PC-9 (cell line): ENCODE results near the gene RPS23. TPM values are rescaled to one million over a fixed set of nuclear protein-coding genes. Genes with fewer than 3 reads are reported as not detected.

Source experiments
- BruUV-seq: library from RNA; stranded (reverse); fragments of 400-500 nt; replicated peaks from 2 replicates; lab custom pipeline; 2021; lab: Mats Ljungman, UMichigan
- CTCF ChIA-PET: fragments of 300-600 bp; sonication (Branson Sonifier 250); formaldehyde crosslinking; loops from one replicate; lab custom pipeline; 2022; ENCODE audit warnings: antibody characterized with exemption; lab: Charles Lee
- POLR2A ChIA-PET: fragments of 300-600 bp; sonication (Branson Sonifier 250); formaldehyde crosslinking; loops from one replicate; lab custom pipeline; 2022; ENCODE audit warnings: antibody characterized with exemption; ENCODE audit not compliant: unreplicated experiment; lab: Charles Lee
- DNase-seq, 2 experiments: peaks; one replicate each; pipeline versions ENCODE4 v3.0.0 to v3.0.0-alpha.2; 2015 to 2022; ENCODE audit warnings: mixed read lengths in 1 of 2
- H2AFZ ChIP-seq: fragments of 200-600 bp; sonication (generic); 2 replicates; pipeline ENCODE4 v1.8.1; 2017; ENCODE audit warnings: antibody characterized with exemption
- H3F3A ChIP-seq: fragments of 200-600 bp; sonication (generic); 2 replicates; pipeline ENCODE4 v1.8.1; 2017; ENCODE audit warnings: antibody characterized with exemption, mild to moderate bottlenecking, low read depth; ENCODE audit not compliant: insufficient read depth
- H3K27ac ChIP-seq: fragments of 200-600 bp; sonication (generic); 2 replicates; pipeline ENCODE4 v1.6.1; 2016; ENCODE audit warnings: mixed run types
- H3K27me3 ChIP-seq: fragments of 200-600 bp; sonication (generic); 2 replicates; pipeline ENCODE4 v1.6.1; 2016; ENCODE audit warnings: low read depth, mixed run types; ENCODE audit not compliant: insufficient read depth
- H3K36me3 ChIP-seq: fragments of 200-600 bp; sonication (generic); 2 replicates; pipeline ENCODE4 v1.6.1; 2016; ENCODE audit warnings: low read depth, mixed run types
- H3K4me1 ChIP-seq: fragments of 200-600 bp; sonication (generic); replicated peaks from 2 replicates; pipeline ENCODE4 v1.6.1; 2016; ENCODE audit warnings: mixed run types; ENCODE audit not compliant: insufficient read depth
- H3K4me2 ChIP-seq: fragments of 200-600 bp; sonication (generic); 2 replicates; pipeline ENCODE4 v1.6.1; 2017; ENCODE audit warnings: mixed run types
- H3K4me3 ChIP-seq: fragments of 200-600 bp; sonication (generic); 2 replicates; pipeline ENCODE4 v1.6.1; 2016; ENCODE audit warnings: mixed run types
- H3K79me2 ChIP-seq: fragments of 200-600 bp; sonication (generic); 2 replicates; pipeline ENCODE4 v1.6.1; 2017; ENCODE audit warnings: low read depth, mixed run types
- H3K9me2 ChIP-seq: fragments of 200-600 bp; sonication (generic); 2 replicates; pipeline ENCODE4 v1.8.1; 2017; ENCODE audit warnings: mild to moderate bottlenecking; ENCODE audit not compliant: insufficient read depth
- H3K9me3 ChIP-seq: fragments of 200-600 bp; sonication (generic); 2 replicates; pipeline ENCODE4 v1.8.1; 2016; ENCODE audit warnings: low read depth; ENCODE audit not compliant: insufficient read depth
- H4K20me1 ChIP-seq: fragments of 200-600 bp; sonication (generic); 2 replicates; pipeline ENCODE4 v1.8.1; 2017; ENCODE audit not compliant: insufficient read depth
- CTCF ChIP-seq: fragments of 200-600 bp; sonication (generic); conservative IDR thresholded peaks from 2 replicates; pipeline ENCODE4 v1.6.1; 2017; ENCODE audit warnings: mixed run types, antibody characterized with exemption, mild to moderate bottlenecking, moderate library complexity
- EZH2 ChIP-seq: fragments of 200-600 bp; sonication (generic); IDR thresholded peaks from 2 replicates; pipeline ENCODE4 v1.8.0; 2017; ENCODE audit warnings: antibody characterized with exemption, low read depth
- intact Hi-C: fragments of 100-400 bp; cut with micrococcal nuclease; formaldehyde crosslinking; loops from one replicate; pipeline ENCODE4 v1.10.0; 2022; ENCODE audit not compliant: unreplicated experiment
- total RNA-seq: library from RNA; stranded (reverse); gene quantifications from 2 replicates; pipeline ENCODE4 v1.2.3, GENCODE V29; 2021

Gene RPS23
- total RNA-seq, 1 experiment from 2014 or later: 1,620 TPM

- H3K9me3 ChIP-seq: no peaks in the 10 kb centered on the region
- H2AFZ ChIP-seq: no peak overlapping the region
- no peaks in the 10 kb centered on the region; the same call in 1 of the 2 replicates for H3F3A ChIP-seq
- H3K9me2 ChIP-seq: no peaks in the 10 kb centered on the region
- no peak for TF ChIP-seq EZH2
- no peak for TF ChIP-seq CTCF
- ChIA-PET POLR2A (no interaction called here), CTCF (no interaction called here)
- H3K79me2 ChIP-seq: no peaks in the 10 kb centered on the region
- H3K4me2 ChIP-seq: no peak overlapping the region
- no peaks in the 10 kb centered on the region for H4K20me1 ChIP-seq
- no peak overlapping the region for H3K27ac ChIP-seq
- intact Hi-C loops: no loop called here
- H3K27me3 ChIP-seq: no peaks in the 10 kb centered on the region
- no TSS peak for BruUV-seq
- no peaks in the 10 kb centered on the region for H3K4me1 ChIP-seq
- no peak overlapping the region for H3K4me3 ChIP-seq
- H3K36me3 ChIP-seq: no peaks in the 10 kb centered on the region
- DNase-seq: no peak
These were observed 22.3 kb downstream of the RPS23 start for GRCh38 chr5:82255844-82256243.

- H3K27me3 ChIP-seq: no peaks in the 10 kb centered on the region
- H3K4me1 ChIP-seq: no peaks in the 10 kb centered on the region
- intact Hi-C loops: no loop called here
- no peak overlapping the region for H3K4me2 ChIP-seq
- BruUV-seq: no TSS peak
- no peaks in the 10 kb centered on the region for H3F3A ChIP-seq
- H3K36me3 ChIP-seq: no peaks in the 10 kb centered on the region
- TF ChIP-seq EZH2 (no peak), CTCF (no peak)
- H3K79me2 ChIP-seq: no peaks in the 10 kb centered on the region
- no peak for DNase-seq
- no peak overlapping the region for H3K4me3 ChIP-seq
- H2AFZ ChIP-seq: no peak overlapping the region
- peaks cover under 1% of the 10 kb centered on the region; the same call in 1 of the 2 replicates for H3K9me3 ChIP-seq
- ChIA-PET CTCF (no interaction called here), POLR2A (no interaction called here)
- H4K20me1 ChIP-seq: no peaks in the 10 kb centered on the region
- no peaks in the 10 kb centered on the region for H3K9me2 ChIP-seq
- no peak overlapping the region for H3K27ac ChIP-seq
These were observed 25.4 kb downstream of the RPS23 start for GRCh38 chr5:82252744-82253143.

GRCh38 chr5:82246960-82247574 lies 31.1 kb downstream of the RPS23 start:
- Histone ChIP-seq H3K4me2 (no peak overlapping the region), H3K9me3 (peaks cover 10% of the 10 kb centered on the region; the same call in 1 of the 2 replicates), H3K4me3 (no peak overlapping the region), H3K36me3 (no peaks in the 10 kb centered on the region), H3K9me2 (no peaks in the 10 kb centered on the region), H3K79me2 (no peaks in the 10 kb centered on the region), H3F3A (no peaks in the 10 kb centered on the region), H4K20me1 (no peaks in the 10 kb centered on the region), H3K27ac (no peak overlapping the region), H3K27me3 (no peaks in the 10 kb centered on the region), H2AFZ (no peak overlapping the region), H3K4me1 (no peaks in the 10 kb centered on the region)
- intact Hi-C loops: no loop called here
- ChIA-PET CTCF (no interaction called here), POLR2A (no interaction called here)
- BruUV-seq: no TSS peak
- no peak for DNase-seq
- TF ChIP-seq EZH2 (no peak), CTCF (no peak)
